K562 (cell line): ENCODE data around the gene ZDHHC5. TPM values are rescaled to one million over a fixed set of nuclear protein-coding genes. Genes with fewer than 3 reads are reported as not detected.
A peak's percentile ranks its signal among the peaks of the same experiment; 100 is the strongest.

Source experiments
- ATAC-seq: fragments of 200-7000 bp; cut with Tn5 transposase; 3 replicates; pipeline ENCODE4 v1.9.1; 2020; ENCODE audit warnings: moderate library complexity
- BruUV-seq: library from RNA; stranded (reverse); fragments of 400-500 nt; replicated peaks from 2 replicates; lab custom pipeline; 2021; lab: Mats Ljungman, UMichigan
- CTCF ChIA-PET: fragments of 300-600 bp; formaldehyde crosslinking; extraction: SDS; loops from one replicate; lab custom pipeline; 2021; ENCODE audit warnings: low intra/inter-chr PET ratio; lab: Yijun Ruan, JAX
- POLR2A ChIA-PET: fragments of 300-600, 350-650 bp; sonication (Branson Sonifier 250); formaldehyde crosslinking; extraction: SDS; loops from one replicate; lab custom pipeline; 2021; ENCODE audit warnings: antibody characterized with exemption, inconsistent platforms; lab: Yijun Ruan, JAX
- DNase-seq, 4 experiments: peaks; one replicate each; pipeline versions ENCODE4 v3.0.0 to v3.0.0-alpha.2; 2011 to 2018; ENCODE audit warnings: low spot score in 3 of 4, mixed read lengths in 3 of 4; ENCODE audit errors: extremely low read depth in 1 of 4
- FAIRE-seq: peaks from 2 replicates; lab custom pipeline; 2011; peaks lifted over from hg19 to GRCh38; lab: Jason Lieb, UNC
- H2AFZ ChIP-seq: 2 replicates; pipeline ENCODE4 v1.6.0; 2011; ENCODE audit warnings: low read depth, low read length, control low read depth, inconsistent platforms
- H3K27ac ChIP-seq: fragments of 200-600 bp; 3 replicates; pipeline ENCODE4 v1.8.0; 2011; ENCODE audit warnings: low read depth, mild to moderate bottlenecking, control low read depth, inconsistent platforms, low read length, moderate library complexity, mixed read lengths; ENCODE audit errors: extremely low read depth
- H3K27me3 ChIP-seq, 2 experiments: fragments of 300-600 bp in 1 of 2; 2 replicates in 1 of 2; 3 replicates in 1 of 2; pipeline versions ENCODE4 v1.6.0 to v1.8.0; 2011; ENCODE audit warnings: inconsistent platforms in 2 of 2, low read length in 2 of 2, mild to moderate bottlenecking in 1 of 2, mixed read lengths in 1 of 2, moderate library complexity in 1 of 2; ENCODE audit not compliant: control insufficient read depth in 2 of 2, insufficient read depth in 2 of 2
- H3K36me3 ChIP-seq: fragments of 300-600 bp; 3 replicates; pipeline ENCODE4 v1.8.0; 2011; ENCODE audit warnings: mild to moderate bottlenecking, low read length, inconsistent platforms; ENCODE audit not compliant: control insufficient read depth, insufficient read depth
- H3K4me1 ChIP-seq, 2 experiments: fragments of 200-600 bp in 1 of 2; replicated peaks in 1 of 2; 2 replicates in 1 of 2; 3 replicates in 1 of 2; pipeline versions ENCODE4 v1.5.1 to v1.8.0; 2011; ENCODE audit warnings: inconsistent platforms in 2 of 2, low read length in 2 of 2, mild to moderate bottlenecking in 1 of 2, mixed read lengths in 1 of 2, moderate library complexity in 1 of 2; ENCODE audit not compliant: control insufficient read depth in 2 of 2, insufficient read depth in 2 of 2
- H3K4me2 ChIP-seq: 2 replicates; pipeline ENCODE4 v1.6.1; 2011; ENCODE audit warnings: low read length, control low read depth, inconsistent platforms, mixed read lengths; ENCODE audit not compliant: insufficient read depth
- H3K4me3 ChIP-seq: fragments of 200-600 bp; sonication (generic), shearing (Covaris generic); 2 replicates; pipeline ENCODE4 v1.5.1; 2016; ENCODE audit warnings: control low read depth, inconsistent platforms
- H3K79me2 ChIP-seq: fragments of 200-600 bp; 3 replicates; pipeline ENCODE4 v1.8.0; 2011; ENCODE audit warnings: low read length, inconsistent platforms; ENCODE audit not compliant: control insufficient read depth, insufficient read depth
- H3K9ac ChIP-seq, 2 experiments: 2 replicates each; pipeline versions ENCODE4 v1.6.0 to v1.6.1; 2011; ENCODE audit warnings: low read depth in 2 of 2, low read length in 2 of 2, control low read depth in 1 of 2, inconsistent platforms in 1 of 2, mild to moderate bottlenecking in 1 of 2, mixed read lengths in 1 of 2; ENCODE audit not compliant: insufficient read depth in 1 of 2
- H3K9me1 ChIP-seq: one replicate; pipeline ENCODE4 v1.6.0; 2011; ENCODE audit warnings: inconsistent platforms, mild to moderate bottlenecking, low read length, moderate library complexity; ENCODE audit not compliant: control insufficient read depth, insufficient read depth
- H3K9me3 ChIP-seq: replicated peaks from 2 replicates; pipeline ENCODE4 v1.5.1; 2011; ENCODE audit warnings: low read depth, low read length, inconsistent platforms; ENCODE audit not compliant: control insufficient read depth, insufficient read depth
- H4K20me1 ChIP-seq: replicated peaks from 2 replicates; pipeline ENCODE4 v1.6.1; 2011; ENCODE audit warnings: low read length, inconsistent platforms, mixed read lengths; ENCODE audit not compliant: control insufficient read depth, insufficient read depth
- ARID4B ChIP-seq: sonication (generic); formaldehyde crosslinking; IDR thresholded peaks from 2 replicates; pipeline ENCODE4 v1.8.0; 2022; ENCODE audit warnings: mild to moderate bottlenecking, missing genetic modification reagents
- BCOR ChIP-seq: fragments of 450-650 bp; IDR thresholded peaks from 2 replicates; pipeline ENCODE4 v1.6.1; 2016
- FOSL1 ChIP-seq: fragments of 200-800 bp; sonication (Bioruptor generic); conservative IDR thresholded peaks from 2 replicates; pipeline ENCODE4 v1.6.1; 2016; ENCODE audit warnings: missing genetic modification characterization, missing compliant biosample characterization
- MYNN ChIP-seq, 2 experiments: sonication (generic); formaldehyde crosslinking in 1 of 2; IDR thresholded peaks; 2 replicates each; pipeline versions ENCODE4 v1.5.0 to v1.6.1; 2016 to 2020; ENCODE audit warnings: antibody characterized with exemption in 1 of 2, missing genetic modification reagents in 1 of 2
- NCOR1 ChIP-seq: fragments of 450-650 bp; IDR thresholded peaks from 2 replicates; pipeline ENCODE4 v1.6.1; 2016; ENCODE audit warnings: mild to moderate bottlenecking, moderate library complexity
- PATZ1 ChIP-seq: fragments of 250-450 bp; sonication (Bioruptor Pico); IDR thresholded peaks from 2 replicates; pipeline ENCODE4 v1.5.0; 2020; ENCODE audit warnings: mild to moderate bottlenecking, borderline replicate concordance
- RERE ChIP-seq: sonication (generic); formaldehyde crosslinking; IDR thresholded peaks from 2 replicates; pipeline ENCODE4 v1.8.0; 2023; ENCODE audit warnings: missing genetic modification reagents, mild to moderate bottlenecking, borderline replicate concordance
- ZFP36 ChIP-seq: fragments of 150-350 bp; IDR thresholded peaks from 2 replicates; pipeline ENCODE4 v1.6.1; 2018; ENCODE audit warnings: low read length, low read depth; ENCODE audit not compliant: partially characterized antibody
- ZNF436 ChIP-seq: fragments of 250-450, 450-650 bp; sonication (Bioruptor Pico); formaldehyde crosslinking; IDR thresholded peaks from 2 replicates; pipeline ENCODE4 v1.7.0; 2020; ENCODE audit warnings: mild to moderate bottlenecking
- ZNF695 ChIP-seq: fragments of 450-650 bp; formaldehyde crosslinking; IDR thresholded peaks from 2 replicates; pipeline ENCODE4 v1.4.0; 2020; ENCODE audit warnings: mild to moderate bottlenecking, moderate library complexity
- ZNF79 ChIP-seq: fragments of 250-450 bp; sonication (Bioruptor Pico); IDR thresholded peaks from 2 replicates; pipeline ENCODE4 v1.4.0; 2020; ENCODE audit warnings: low read depth, mild to moderate bottlenecking, moderate library complexity
- in situ Hi-C: fragments of 300-500 bp; cut with MboI; formaldehyde crosslinking; loops from 4 replicates; pipeline ENCODE4 v1.15.0; 2018; ENCODE audit warnings: inconsistent platforms, mixed read lengths
- intact Hi-C: fragments of 100-400 bp; cut with micrococcal nuclease; formaldehyde crosslinking; loops from 2 replicates; pipeline ENCODE4 v1.14.2; 2022
- polyA plus RNA-seq, 8 experiments: library from polyadenylated mRNA; depleted of rRNA in 4 of 8; stranded (reverse) in 5 of 8; unstranded in 3 of 8; fragments of >200 nt; fragmentation: Nextera tagmentation in 2 of 8; fragmentation: Illumina TruSeq in 1 of 8; extraction: Ambion mirVana in 2 of 8; extraction: Trizol in 1 of 8; gene quantifications; 2 replicates each; pipeline versions ENCODE4 v1.2.1 to v1.2.3, GENCODE V29; 2011 to 2014; ENCODE audit warnings: inconsistent platforms in 1 of 8, missing spikeins in 1 of 8
- total RNA-seq, 7 experiments: library from RNA; depleted of rRNA in 6 of 7; stranded (reverse); fragments of >200 nt in 6 of 7; fragmentation: Illumina TruSeq in 2 of 7; extraction: Trizol in 2 of 7; gene quantifications; 2 replicates each; pipeline versions ENCODE4 v1.2.1 to v1.2.3, GENCODE V29; 2011 to 2021; ENCODE audit warnings: low replicate concordance in 1 of 7

ZDHHC5 gene
- total and polyA plus RNA-seq, 9 of the 15 experiments (the other 6 are each of a cell fraction or from before 2014, with no cell fraction given) = 3.8 to 64.2 (median 35.9) TPM

- Histone ChIP-seq H3K4me2 (no peak overlapping the region), H3K9me3 (no peaks in the 10 kb centered on the region), H3K27me3 (peaks cover 16 to 33% of the 10 kb centered on the region in 2 experiments), H2AFZ (no peak overlapping the region), H3K27ac (no peak overlapping the region), H3K9ac (no peak overlapping the region), H4K20me1 (no peaks in the 10 kb centered on the region), H3K36me3 (no peaks in the 10 kb centered on the region), H3K4me3 (no peak overlapping the region), H3K4me1 (peaks cover 0 to 13% of the 10 kb centered on the region in 2 experiments; a peak in 2 of 5 replicates), H3K79me2 (no peaks in the 10 kb centered on the region), H3K9me1 (no peaks in the 10 kb centered on the region)
- POLR2A ChIA-PET = interaction anchor here (0.5 to 0.6 kb wide), 2 partner anchors 85 to 204 kb away, joined by 3 to 4 read pairs; no protein-coding TSS in a partner anchor
- CTCF ChIA-PET = interaction anchor here (0.6 kb wide), 1 partner anchor 57 kb away, joined by 3 read pairs; no protein-coding TSS in a partner anchor
- no TSS peak for BruUV-seq
- FAIRE-seq (no peak), ATAC-seq (no peak), DNase-seq (no peak)
- intact Hi-C loops (no loop called here), in situ Hi-C loops (no loop called here)
- TF ChIP-seq ZFP36 (peak; percentile 96), MYNN (IDR thresholded peaks at IDR 0.05) (no peak), MYNN (CRISPR knock-in tag; IDR thresholded peaks at IDR 0.05) (no peak), ZNF436 (CRISPR knock-in tag) (peak; percentile 63; the same call in 1 of the 2 replicates), ZNF695 (CRISPR knock-in tag) (no peak), NCOR1 (no peak), FOSL1 (tag) (no peak), ZNF79 (CRISPR knock-in tag) (no peak), BCOR (peak; percentile 44; the same call in 1 of the 2 replicates), PATZ1 (CRISPR knock-in tag) (no peak), RERE (CRISPR knock-in tag) (no peak), ARID4B (CRISPR knock-in tag) (no peak)
Measured at GRCh38 chr11:57634311-57634710, 33.6 kb upstream of the ZDHHC5 start.
